HepG2 (cell line): ENCODE data around the gene SFXN5. TPM values are rescaled to one million over a fixed set of nuclear protein-coding genes. Genes with fewer than 3 reads are reported as not detected.

Source experiments
- FOXK1 ChIP-seq: sonication (generic); formaldehyde crosslinking; IDR thresholded peaks from 2 replicates; pipeline ENCODE4 v1.4.0; 2020; ENCODE audit warnings: low read depth, missing genetic modification reagents, borderline replicate concordance
- MAF1 ChIP-seq: sonication (generic); formaldehyde crosslinking; IDR thresholded peaks from 2 replicates; pipeline ENCODE4 v1.5.0; 2020; ENCODE audit warnings: missing genetic modification reagents, borderline replicate concordance
- NONO ChIP-seq, 2 experiments: fragments of 450-650 bp in 1 of 2; sonication (generic) in 1 of 2; formaldehyde crosslinking in 1 of 2; IDR thresholded peaks in 1 of 2; conservative IDR thresholded peaks in 1 of 2; 2 replicates each; pipeline versions ENCODE4 v1.6.1 to v1.8.0; 2017 to 2022; ENCODE audit warnings: mild to moderate bottlenecking in 1 of 2, missing genetic modification reagents in 1 of 2, moderate library complexity in 1 of 2
- RFXANK ChIP-seq: IDR thresholded peaks from 2 replicates; pipeline ENCODE4 v1.6.1; 2016
- TCF12 ChIP-seq, 2 experiments: fragments of 450-650 bp in 1 of 2; sonication (generic) in 1 of 2; formaldehyde crosslinking in 1 of 2; IDR thresholded peaks; 2 replicates each; pipeline versions ENCODE4 v1.6.1 to v1.8.0; 2017 to 2022; ENCODE audit warnings: antibody characterized with exemption in 1 of 2, mild to moderate bottlenecking in 1 of 2, missing genetic modification reagents in 1 of 2, moderate library complexity in 1 of 2
- WIZ ChIP-seq: sonication (generic); formaldehyde crosslinking; IDR thresholded peaks from 2 replicates; pipeline ENCODE4 v1.5.1; 2020; ENCODE audit warnings: mild to moderate bottlenecking, missing genetic modification reagents
- ZFP36 ChIP-seq: fragments of 150-350 bp; IDR thresholded peaks from 2 replicates; pipeline ENCODE4 v1.6.1; 2018; ENCODE audit warnings: borderline replicate concordance, low read length, low read depth; ENCODE audit not compliant: partially characterized antibody
- ZNF251 ChIP-seq: sonication (generic); formaldehyde crosslinking; IDR thresholded peaks from 2 replicates; pipeline ENCODE4 v1.9.0; 2021; ENCODE audit warnings: mild to moderate bottlenecking, missing genetic modification reagents
- ZNF367 ChIP-seq: sonication (generic); formaldehyde crosslinking; IDR thresholded peaks from 2 replicates; pipeline ENCODE4 v1.4.0; 2020; ENCODE audit warnings: missing genetic modification reagents, borderline replicate concordance
- ZNF570 ChIP-seq: sonication (generic); formaldehyde crosslinking; IDR thresholded peaks from 2 replicates; pipeline ENCODE4 v1.4.0; 2020; ENCODE audit warnings: mild to moderate bottlenecking, missing genetic modification reagents, borderline replicate concordance
- ZZZ3 ChIP-seq: sonication (generic); formaldehyde crosslinking; IDR thresholded peaks from 2 replicates; pipeline ENCODE4 v1.4.0; 2020; ENCODE audit warnings: missing genetic modification reagents, mild to moderate bottlenecking, borderline replicate concordance
- polyA plus RNA-seq, 8 experiments: library from polyadenylated mRNA; depleted of rRNA in 3 of 8; stranded (reverse) in 7 of 8; unstranded in 1 of 8; fragments of >200 nt; fragmentation: Illumina TruSeq in 4 of 8; extraction: Trizol in 4 of 8; gene quantifications; 2 replicates each; pipeline versions ENCODE4 v1.2.1 to v1.2.3, GENCODE V29; 2011 to 2016; ENCODE audit warnings: low read depth in 4 of 8, missing spikeins in 1 of 8, mixed read lengths in 1 of 8; ENCODE audit not compliant: insufficient read depth in 1 of 8
- total RNA-seq, 5 experiments: library from RNA; depleted of rRNA; stranded (reverse); fragments of >200 nt; fragmentation: Illumina TruSeq; extraction: Trizol; gene quantifications; 2 replicates each; pipeline ENCODE4 v1.2.3, GENCODE V29; 2016; ENCODE audit warnings: low read depth in 1 of 5
- TF ChIP-seq, protein P1 (sequence below): sonication (generic); formaldehyde crosslinking; IDR thresholded peaks from 2 replicates; pipeline ENCODE4 v1.4.0; 2020; ENCODE audit warnings: mild to moderate bottlenecking, missing genetic modification reagents
- TF ChIP-seq, protein P2 (sequence below): sonication (generic); formaldehyde crosslinking; IDR thresholded peaks from 2 replicates; pipeline ENCODE4 v1.8.0; 2022; ENCODE audit warnings: mild to moderate bottlenecking, missing genetic modification reagents, moderate library complexity
- TF ChIP-seq, protein P3 (sequence below): sonication (generic); formaldehyde crosslinking; IDR thresholded peaks from 2 replicates; pipeline ENCODE4 v1.4.0; 2020; ENCODE audit warnings: mild to moderate bottlenecking, missing genetic modification reagents
- TF ChIP-seq, protein P4 (sequence below): sonication (generic); formaldehyde crosslinking; IDR thresholded peaks from 2 replicates; pipeline ENCODE4 v1.4.0; 2020; ENCODE audit warnings: mild to moderate bottlenecking, low read depth, missing genetic modification reagents
- TF ChIP-seq, protein P5 (sequence below): sonication (generic); formaldehyde crosslinking; IDR thresholded peaks from 2 replicates; pipeline ENCODE4 v1.9.0; 2021; ENCODE audit warnings: missing genetic modification reagents, mild to moderate bottlenecking, borderline replicate concordance
- TF ChIP-seq, protein P6 (sequence below): sonication (generic); formaldehyde crosslinking; IDR thresholded peaks from 2 replicates; pipeline ENCODE4 v1.4.0; 2020; ENCODE audit warnings: missing genetic modification reagents

The SFXN5 gene
- total and polyA plus RNA-seq, 2 of the 13 experiments (the other 11 are each of a cell fraction or from before 2014, with no cell fraction given): 34.9 to 37.4 TPM

DNA sequence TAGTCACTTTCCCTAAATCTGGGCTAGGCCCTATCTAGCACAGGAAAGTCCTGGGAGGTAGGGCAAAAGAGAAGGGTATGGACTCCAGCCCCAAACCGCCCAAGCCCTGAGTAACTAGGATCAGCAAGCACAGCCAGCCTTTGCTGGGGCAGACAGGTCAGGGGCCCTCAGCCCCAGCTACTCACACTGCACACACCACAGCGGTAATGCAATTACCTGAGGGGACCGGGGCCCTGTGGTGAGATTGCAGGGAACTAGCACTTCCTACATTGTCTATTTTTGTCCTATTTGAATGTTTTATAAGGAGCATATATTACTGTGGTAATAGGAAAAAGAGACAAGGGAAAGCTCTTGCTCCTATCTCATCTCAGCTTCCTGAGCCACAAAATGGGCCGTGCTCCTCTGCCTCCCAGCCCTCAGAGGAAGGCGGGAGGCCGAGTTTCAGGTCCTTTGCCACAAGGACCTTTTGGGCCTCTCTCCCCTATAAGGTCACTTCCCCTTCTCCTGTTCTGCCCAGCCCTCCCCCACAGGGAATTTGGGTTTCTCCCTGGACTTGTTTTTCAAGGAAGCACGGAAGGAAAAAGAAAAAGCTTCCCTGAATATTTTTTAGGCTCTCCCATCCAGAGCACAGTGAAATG lies 20.8 kb upstream of the SFXN5 start (continued):
- TF ChIP-seq, protein P1, sequence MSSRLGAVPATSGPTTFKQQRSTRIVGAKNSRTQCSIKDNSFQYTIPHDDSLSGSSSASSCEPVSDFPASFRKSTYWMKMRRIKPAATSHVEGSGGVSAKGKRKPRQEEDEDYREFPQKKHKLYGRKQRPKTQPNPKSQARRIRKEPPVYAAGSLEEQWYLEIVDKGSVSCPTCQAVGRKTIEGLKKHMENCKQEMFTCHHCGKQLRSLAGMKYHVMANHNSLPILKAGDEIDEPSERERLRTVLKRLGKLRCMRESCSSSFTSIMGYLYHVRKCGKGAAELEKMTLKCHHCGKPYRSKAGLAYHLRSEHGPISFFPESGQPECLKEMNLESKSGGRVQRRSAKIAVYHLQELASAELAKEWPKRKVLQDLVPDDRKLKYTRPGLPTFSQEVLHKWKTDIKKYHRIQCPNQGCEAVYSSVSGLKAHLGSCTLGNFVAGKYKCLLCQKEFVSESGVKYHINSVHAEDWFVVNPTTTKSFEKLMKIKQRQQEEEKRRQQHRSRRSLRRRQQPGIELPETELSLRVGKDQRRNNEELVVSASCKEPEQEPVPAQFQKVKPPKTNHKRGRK (CRISPR knock-in tag): no peak
- TF ChIP-seq NONO (IDR thresholded peaks at IDR 0.05) (no peak), NONO (CRISPR knock-in tag; conservative IDR thresholded peaks at IDR 0.05) (no peak; the same call in 1 of the 2 replicates), ZFP36 (no peak), MAF1 (CRISPR knock-in tag) (no peak), ZNF367 (CRISPR knock-in tag) (no peak), ZZZ3 (CRISPR knock-in tag) (no peak), TCF12 (IDR thresholded peaks at IDR 0.05) (no peak), TCF12 (CRISPR knock-in tag; IDR thresholded peaks at IDR 0.05) (no peak), FOXK1 (no peak), ZNF251 (no peak), ZNF570 (CRISPR knock-in tag) (no peak), RFXANK (CRISPR knock-in tag) (no peak), WIZ (CRISPR knock-in tag) (no peak)
- TF ChIP-seq, protein P2, sequence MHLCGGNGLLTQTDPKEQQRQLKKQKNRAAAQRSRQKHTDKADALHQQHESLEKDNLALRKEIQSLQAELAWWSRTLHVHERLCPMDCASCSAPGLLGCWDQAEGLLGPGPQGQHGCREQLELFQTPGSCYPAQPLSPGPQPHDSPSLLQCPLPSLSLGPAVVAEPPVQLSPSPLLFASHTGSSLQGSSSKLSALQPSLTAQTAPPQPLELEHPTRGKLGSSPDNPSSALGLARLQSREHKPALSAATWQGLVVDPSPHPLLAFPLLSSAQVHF (CRISPR knock-in tag): no peak
- TF ChIP-seq, protein P3, sequence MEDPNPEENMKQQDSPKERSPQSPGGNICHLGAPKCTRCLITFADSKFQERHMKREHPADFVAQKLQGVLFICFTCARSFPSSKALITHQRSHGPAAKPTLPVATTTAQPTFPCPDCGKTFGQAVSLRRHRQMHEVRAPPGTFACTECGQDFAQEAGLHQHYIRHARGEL: no peak
- TF ChIP-seq, protein P4, sequence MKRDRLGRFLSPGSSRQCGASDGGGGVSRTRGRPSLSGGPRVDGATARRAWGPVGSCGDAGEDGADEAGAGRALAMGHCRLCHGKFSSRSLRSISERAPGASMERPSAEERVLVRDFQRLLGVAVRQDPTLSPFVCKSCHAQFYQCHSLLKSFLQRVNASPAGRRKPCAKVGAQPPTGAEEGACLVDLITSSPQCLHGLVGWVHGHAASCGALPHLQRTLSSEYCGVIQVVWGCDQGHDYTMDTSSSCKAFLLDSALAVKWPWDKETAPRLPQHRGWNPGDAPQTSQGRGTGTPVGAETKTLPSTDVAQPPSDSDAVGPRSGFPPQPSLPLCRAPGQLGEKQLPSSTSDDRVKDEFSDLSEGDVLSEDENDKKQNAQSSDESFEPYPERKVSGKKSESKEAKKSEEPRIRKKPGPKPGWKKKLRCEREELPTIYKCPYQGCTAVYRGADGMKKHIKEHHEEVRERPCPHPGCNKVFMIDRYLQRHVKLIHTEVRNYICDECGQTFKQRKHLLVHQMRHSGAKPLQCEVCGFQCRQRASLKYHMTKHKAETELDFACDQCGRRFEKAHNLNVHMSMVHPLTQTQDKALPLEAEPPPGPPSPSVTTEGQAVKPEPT (CRISPR knock-in tag): no peak
- TF ChIP-seq, protein P5, sequence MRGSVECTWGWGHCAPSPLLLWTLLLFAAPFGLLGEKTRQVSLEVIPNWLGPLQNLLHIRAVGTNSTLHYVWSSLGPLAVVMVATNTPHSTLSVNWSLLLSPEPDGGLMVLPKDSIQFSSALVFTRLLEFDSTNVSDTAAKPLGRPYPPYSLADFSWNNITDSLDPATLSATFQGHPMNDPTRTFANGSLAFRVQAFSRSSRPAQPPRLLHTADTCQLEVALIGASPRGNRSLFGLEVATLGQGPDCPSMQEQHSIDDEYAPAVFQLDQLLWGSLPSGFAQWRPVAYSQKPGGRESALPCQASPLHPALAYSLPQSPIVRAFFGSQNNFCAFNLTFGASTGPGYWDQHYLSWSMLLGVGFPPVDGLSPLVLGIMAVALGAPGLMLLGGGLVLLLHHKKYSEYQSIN: no peak
- TF ChIP-seq, protein P6, sequence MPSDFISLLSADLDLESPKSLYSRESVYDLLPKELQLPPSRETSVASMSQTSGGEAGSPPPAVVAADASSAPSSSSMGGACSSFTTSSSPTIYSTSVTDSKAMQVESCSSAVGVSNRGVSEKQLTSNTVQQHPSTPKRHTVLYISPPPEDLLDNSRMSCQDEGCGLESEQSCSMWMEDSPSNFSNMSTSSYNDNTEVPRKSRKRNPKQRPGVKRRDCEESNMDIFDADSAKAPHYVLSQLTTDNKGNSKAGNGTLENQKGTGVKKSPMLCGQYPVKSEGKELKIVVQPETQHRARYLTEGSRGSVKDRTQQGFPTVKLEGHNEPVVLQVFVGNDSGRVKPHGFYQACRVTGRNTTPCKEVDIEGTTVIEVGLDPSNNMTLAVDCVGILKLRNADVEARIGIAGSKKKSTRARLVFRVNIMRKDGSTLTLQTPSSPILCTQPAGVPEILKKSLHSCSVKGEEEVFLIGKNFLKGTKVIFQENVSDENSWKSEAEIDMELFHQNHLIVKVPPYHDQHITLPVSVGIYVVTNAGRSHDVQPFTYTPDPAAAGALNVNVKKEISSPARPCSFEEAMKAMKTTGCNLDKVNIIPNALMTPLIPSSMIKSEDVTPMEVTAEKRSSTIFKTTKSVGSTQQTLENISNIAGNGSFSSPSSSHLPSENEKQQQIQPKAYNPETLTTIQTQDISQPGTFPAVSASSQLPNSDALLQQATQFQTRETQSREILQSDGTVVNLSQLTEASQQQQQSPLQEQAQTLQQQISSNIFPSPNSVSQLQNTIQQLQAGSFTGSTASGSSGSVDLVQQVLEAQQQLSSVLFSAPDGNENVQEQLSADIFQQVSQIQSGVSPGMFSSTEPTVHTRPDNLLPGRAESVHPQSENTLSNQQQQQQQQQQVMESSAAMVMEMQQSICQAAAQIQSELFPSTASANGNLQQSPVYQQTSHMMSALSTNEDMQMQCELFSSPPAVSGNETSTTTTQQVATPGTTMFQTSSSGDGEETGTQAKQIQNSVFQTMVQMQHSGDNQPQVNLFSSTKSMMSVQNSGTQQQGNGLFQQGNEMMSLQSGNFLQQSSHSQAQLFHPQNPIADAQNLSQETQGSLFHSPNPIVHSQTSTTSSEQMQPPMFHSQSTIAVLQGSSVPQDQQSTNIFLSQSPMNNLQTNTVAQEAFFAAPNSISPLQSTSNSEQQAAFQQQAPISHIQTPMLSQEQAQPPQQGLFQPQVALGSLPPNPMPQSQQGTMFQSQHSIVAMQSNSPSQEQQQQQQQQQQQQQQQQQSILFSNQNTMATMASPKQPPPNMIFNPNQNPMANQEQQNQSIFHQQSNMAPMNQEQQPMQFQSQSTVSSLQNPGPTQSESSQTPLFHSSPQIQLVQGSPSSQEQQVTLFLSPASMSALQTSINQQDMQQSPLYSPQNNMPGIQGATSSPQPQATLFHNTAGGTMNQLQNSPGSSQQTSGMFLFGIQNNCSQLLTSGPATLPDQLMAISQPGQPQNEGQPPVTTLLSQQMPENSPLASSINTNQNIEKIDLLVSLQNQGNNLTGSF (CRISPR knock-in tag): no peak
